Subcutaneous adipose tissue (tissue), 4 donors: ENCODE data around the gene CPA1. TPM values are rescaled to one million over a fixed set of nuclear protein-coding genes. Genes with fewer than 3 reads are reported as not detected.

Experiments used
- CTCF ChIP-seq: fragments of 450-650 bp; IDR thresholded peaks from one replicate; pipeline ENCODE4 v1.5.1; 2016; ENCODE audit warnings: low read depth, mild to moderate bottlenecking, control low read depth, antibody characterized with exemption, moderate library complexity
- total RNA-seq, 4 donors: library from RNA; depleted of rRNA; stranded (reverse); fragments of >200 nt; gene quantifications; one replicate each; pipeline ENCODE4 v1.1.0, GENCODE V29; 2016

CPA1 gene
- total RNA-seq, 4 donors from 2014 or later, result 0.66 to 5.1 (median 3.3) TPM; not detected in 1

- no peak for TF ChIP-seq CTCF
These were observed 30.1 kb upstream of the CPA1 start for GRCh38 chr7:130349911-130350782.

GRCh38 chr7:130350945-130351790, 29.1 kb upstream of the CPA1 start:
- no peak for TF ChIP-seq CTCF

- TF ChIP-seq CTCF, result no peak
These were observed 28.6 kb upstream of the CPA1 start for GRCh38 chr7:130351791-130352090.

GRCh38 chr7:130352194-130353074, 27.9 kb upstream of the CPA1 start:
- no peak for TF ChIP-seq CTCF

- no peak for TF ChIP-seq CTCF
These were observed 27.1 kb upstream of the CPA1 start for GRCh38 chr7:130353196-130353595.

- no peak for TF ChIP-seq CTCF
These were observed 24.0 kb upstream of the CPA1 start for GRCh38 chr7:130356121-130356875.
